Type B pancreatic cell (in vitro differentiated cells): ENCODE measurements around the gene TMEM33. TPM values are rescaled to one million over a fixed set of nuclear protein-coding genes. Genes with fewer than 3 reads are reported as not detected.

Source experiments
- DNase-seq: peaks from one replicate; pipeline ENCODE4 v3.0.0; 2021; ENCODE audit warnings: mixed read lengths; ENCODE audit not compliant: unreplicated experiment; ENCODE audit errors: extremely low spot score
- H3K27ac Mint-ChIP-seq: 2 replicates; pipeline ENCODE4 v1.8.0; 2021; ENCODE audit warnings: mild to moderate bottlenecking, mixed read lengths
- H3K27me3 Mint-ChIP-seq: 2 replicates; pipeline ENCODE4 v1.8.0; 2021; ENCODE audit warnings: mixed read lengths
- H3K36me3 Mint-ChIP-seq: 2 replicates; pipeline ENCODE4 v1.8.0; 2021; ENCODE audit warnings: mixed read lengths
- H3K4me1 Mint-ChIP-seq: one replicate; pipeline ENCODE4 v1.8.0; 2021; ENCODE audit warnings: mixed read lengths; ENCODE audit not compliant: unreplicated experiment
- H3K4me3 Mint-ChIP-seq: 2 replicates; pipeline ENCODE4 v1.8.0; 2021; ENCODE audit warnings: mild to moderate bottlenecking, mixed read lengths
- H3K9me3 Mint-ChIP-seq: 2 replicates; pipeline ENCODE4 v1.8.0; 2021; ENCODE audit warnings: mixed read lengths
- CTCF ChIP-seq: fragments of 200-600 bp; sonication (generic); conservative IDR thresholded peaks from 2 replicates; pipeline ENCODE4 v1.5.0; 2021; ENCODE audit warnings: antibody characterized with exemption, mild to moderate bottlenecking
- total RNA-seq: library from RNA; stranded (reverse); gene quantifications from 2 replicates; pipeline ENCODE4 v1.2.1, GENCODE V29; 2021; ENCODE audit warnings: low replicate concordance

TMEM33 gene
- total RNA-seq, 1 donor from 2014 or later = 60.5 TPM

DNA sequence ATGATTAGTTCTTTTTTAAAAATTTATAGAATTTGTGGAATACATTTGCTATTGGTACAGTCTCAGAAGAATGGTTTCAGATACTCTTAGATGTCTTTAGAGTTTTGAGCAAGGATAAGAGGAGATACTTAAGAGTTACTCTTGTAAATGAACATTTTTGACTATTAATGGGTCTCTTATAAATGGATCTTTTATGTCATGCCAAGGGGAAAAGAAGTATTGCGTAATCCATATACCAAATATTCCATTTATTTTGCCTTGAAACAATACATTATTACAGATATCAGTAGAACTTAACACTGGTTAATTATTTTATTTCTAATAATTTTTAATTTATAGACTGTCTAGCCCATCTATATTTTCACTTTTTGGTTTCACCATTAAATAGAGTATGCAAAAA, 29.2 kb downstream of the TMEM33 start:
- no peak for DNase-seq
- Mint-ChIP-seq H3K9me3 (peaks cover 5% of the 10 kb centered on the region), H3K27ac (no peak overlapping the region), H3K36me3 (peaks cover 1% of the 10 kb centered on the region), H3K27me3 (no peaks in the 10 kb centered on the region), H3K4me1 (no peaks in the 10 kb centered on the region), H3K4me3 (no peak overlapping the region)
- no peak for TF ChIP-seq CTCF

- no peak overlapping the region for H3K4me3 Mint-ChIP-seq
- no peaks in the 10 kb centered on the region for H3K27me3 Mint-ChIP-seq
- peaks cover 5% of the 10 kb centered on the region for H3K9me3 Mint-ChIP-seq
- H3K36me3 Mint-ChIP-seq = no peaks in the 10 kb centered on the region
- no peaks in the 10 kb centered on the region for H3K4me1 Mint-ChIP-seq
- no peak for DNase-seq
- H3K27ac Mint-ChIP-seq = no peak overlapping the region
- no peak for TF ChIP-seq CTCF
Measured at GRCh38 chr4:41967392-41967791, 32.2 kb downstream of the TMEM33 start.

DNA sequence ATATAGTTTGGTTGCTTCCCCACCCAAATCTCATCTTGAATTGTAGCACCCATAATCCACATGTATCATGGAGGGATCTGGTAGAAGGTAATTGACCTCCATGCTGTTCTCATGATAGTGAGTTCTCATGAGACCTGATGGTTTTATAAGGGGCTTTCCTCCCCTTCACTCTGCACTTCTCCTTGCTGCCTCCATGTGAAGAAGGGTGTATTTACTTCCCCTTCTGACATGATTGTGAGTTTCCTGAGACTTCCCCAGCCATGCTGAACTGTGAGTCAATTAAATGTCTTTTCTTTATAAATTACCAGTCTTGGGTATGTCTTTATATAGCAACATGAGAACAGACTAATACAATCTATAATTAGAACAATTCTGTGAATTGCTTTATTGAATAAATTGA, 34.4 kb downstream of the TMEM33 start:
- H3K36me3 Mint-ChIP-seq = no peaks in the 10 kb centered on the region
- H3K4me3 Mint-ChIP-seq = no peak overlapping the region
- DNase-seq = no peak
- no peak for TF ChIP-seq CTCF
- H3K27me3 Mint-ChIP-seq = no peaks in the 10 kb centered on the region
- no peak overlapping the region for H3K27ac Mint-ChIP-seq
- no peaks in the 10 kb centered on the region for H3K4me1 Mint-ChIP-seq
- H3K9me3 Mint-ChIP-seq = peaks cover 5% of the 10 kb centered on the region

GRCh38 chr4:41975341-41975740, 40.1 kb downstream of the TMEM33 start:
- Mint-ChIP-seq H3K9me3 (no peaks in the 10 kb centered on the region), H3K36me3 (no peaks in the 10 kb centered on the region), H3K27me3 (no peaks in the 10 kb centered on the region), H3K4me3 (no peak overlapping the region), H3K4me1 (no peaks in the 10 kb centered on the region), H3K27ac (no peak overlapping the region)
- no peak for DNase-seq
- no peak for TF ChIP-seq CTCF

- no peak overlapping the region for H3K4me3 Mint-ChIP-seq
- H3K27ac Mint-ChIP-seq = no peak overlapping the region
- no peaks in the 10 kb centered on the region for H3K4me1 Mint-ChIP-seq
- no peak for TF ChIP-seq CTCF
- DNase-seq = no peak
- H3K27me3 Mint-ChIP-seq = no peaks in the 10 kb centered on the region
- no peaks in the 10 kb centered on the region for H3K36me3 Mint-ChIP-seq
- H3K9me3 Mint-ChIP-seq = no peaks in the 10 kb centered on the region
Measured at GRCh38 chr4:41976775-41977516, 41.7 kb downstream of the TMEM33 start.

DNA sequence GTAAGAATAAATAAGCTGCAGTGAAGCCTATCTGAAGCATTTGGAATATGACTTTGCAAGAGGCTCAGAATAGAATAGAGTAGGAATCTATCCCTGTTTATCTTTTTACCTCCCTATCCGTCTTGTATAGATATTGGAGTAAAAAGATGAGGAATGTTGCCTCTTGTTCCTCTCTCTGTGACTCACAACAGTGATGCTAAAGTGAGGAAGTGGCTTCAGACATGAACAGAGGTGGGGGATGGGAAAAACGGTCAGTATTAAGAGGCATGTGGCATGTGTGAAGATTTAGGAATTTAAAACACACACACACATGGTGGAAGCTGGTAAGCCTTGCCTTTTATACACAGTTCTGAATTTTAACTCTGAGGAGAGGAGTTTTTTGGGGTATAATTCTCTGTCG, 42.5 kb downstream of the TMEM33 start:
- Mint-ChIP-seq H3K27ac (no peak overlapping the region), H3K9me3 (no peaks in the 10 kb centered on the region), H3K4me1 (no peaks in the 10 kb centered on the region), H3K27me3 (no peaks in the 10 kb centered on the region), H3K36me3 (no peaks in the 10 kb centered on the region), H3K4me3 (no peak overlapping the region)
- DNase-seq = no peak
- TF ChIP-seq CTCF = no peak
